Measurements from ENCODE around the gene ZNF804A.

ZNF804A gene

DNA sequence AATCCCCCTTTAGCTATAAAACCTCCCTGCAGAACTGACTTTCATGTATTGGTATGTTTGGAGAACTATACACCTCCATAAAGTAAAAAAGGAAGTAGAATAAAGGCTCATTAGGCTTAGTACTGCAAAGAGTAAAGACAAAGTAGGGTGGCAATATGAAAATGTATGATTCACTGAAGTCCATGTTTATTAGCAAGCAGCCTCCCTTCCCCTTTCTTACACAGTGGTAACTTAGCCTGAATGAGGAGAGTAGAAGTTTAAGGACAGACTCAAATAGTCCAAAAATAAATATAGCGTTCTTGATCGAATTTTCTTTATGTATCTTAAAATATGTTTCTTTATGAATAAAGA is 1.5 kb downstream of the ZNF804A start:
- no peak for DNase-seq (ENCODE audit: low spot score)
- no peak overlapping the region for H3K4me3 ChIP-seq
- H3K27ac ChIP-seq = no peak overlapping the region
- no peak for TF ChIP-seq CTCF (IDR thresholded peaks at IDR 0.05)

GRCh38 chr2:184602734-184603133 is 4.4 kb downstream of the ZNF804A start:
- no peak overlapping the region for H3K27ac ChIP-seq
- no peak for DNase-seq (ENCODE audit: low spot score)
- TF ChIP-seq CTCF (IDR thresholded peaks at IDR 0.05) = no peak
- no peak overlapping the region for H3K4me3 ChIP-seq

- no peak for DNase-seq (ENCODE audit: low spot score)
- Histone ChIP-seq H3K27ac (no peak overlapping the region), H3K4me3 (no peak overlapping the region)
- no peak for TF ChIP-seq CTCF (IDR thresholded peaks at IDR 0.05)
Measured at GRCh38 chr2:184610891-184611290, 12.6 kb downstream of the ZNF804A start.

DNA sequence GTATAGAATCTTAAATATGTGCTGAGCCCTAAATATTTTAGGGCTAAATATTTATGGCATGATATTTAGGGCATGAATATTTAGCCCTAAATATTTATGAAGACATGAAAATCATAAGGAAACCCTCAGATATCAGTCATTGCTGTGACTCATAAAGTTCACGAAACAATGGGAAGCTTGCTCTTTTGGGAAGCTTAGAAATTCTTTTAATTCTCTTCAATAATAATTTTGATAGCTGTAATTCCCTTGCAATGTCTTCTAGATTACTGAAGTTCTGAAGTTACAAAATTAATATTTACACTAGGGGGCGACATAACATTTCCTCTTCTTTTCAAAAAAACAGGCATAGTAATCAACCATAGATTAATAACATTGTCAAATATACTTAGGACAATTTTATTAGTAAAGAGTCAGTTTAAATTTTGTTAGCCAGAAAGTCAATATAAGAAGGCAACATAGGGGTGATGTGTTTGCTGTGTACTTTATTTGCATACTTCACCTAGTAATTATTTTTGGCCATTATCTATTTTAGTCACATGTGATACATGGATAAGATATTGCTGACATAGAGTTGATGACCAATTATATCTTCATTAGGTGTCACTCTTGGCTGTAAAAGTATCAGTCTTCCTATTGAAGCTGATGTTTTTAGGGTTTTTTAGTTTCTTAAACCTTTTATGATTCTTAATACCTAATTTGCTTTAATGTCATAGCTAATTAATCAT is 13.2 kb downstream of the ZNF804A start:
- no peak overlapping the region for H3K27ac ChIP-seq
- DNase-seq (ENCODE audit: low spot score) = no peak
- TF ChIP-seq CTCF (IDR thresholded peaks at IDR 0.05) = no peak
- H3K4me3 ChIP-seq = no peak overlapping the region

GRCh38 chr2:184620367-184620766 is 22.0 kb downstream of the ZNF804A start:
- no peak overlapping the region for H3K4me3 ChIP-seq
- no peak for TF ChIP-seq CTCF (IDR thresholded peaks at IDR 0.05)
- DNase-seq (ENCODE audit: low spot score) = no peak
- H3K27ac ChIP-seq = no peak overlapping the region

- DNase-seq (ENCODE audit: low spot score) = no peak
- H3K27ac ChIP-seq = no peak overlapping the region
- no peak overlapping the region for H3K4me3 ChIP-seq
- no peak for TF ChIP-seq CTCF (IDR thresholded peaks at IDR 0.05)
Measured at GRCh38 chr2:184624311-184624710, 26.0 kb downstream of the ZNF804A start.

DNA sequence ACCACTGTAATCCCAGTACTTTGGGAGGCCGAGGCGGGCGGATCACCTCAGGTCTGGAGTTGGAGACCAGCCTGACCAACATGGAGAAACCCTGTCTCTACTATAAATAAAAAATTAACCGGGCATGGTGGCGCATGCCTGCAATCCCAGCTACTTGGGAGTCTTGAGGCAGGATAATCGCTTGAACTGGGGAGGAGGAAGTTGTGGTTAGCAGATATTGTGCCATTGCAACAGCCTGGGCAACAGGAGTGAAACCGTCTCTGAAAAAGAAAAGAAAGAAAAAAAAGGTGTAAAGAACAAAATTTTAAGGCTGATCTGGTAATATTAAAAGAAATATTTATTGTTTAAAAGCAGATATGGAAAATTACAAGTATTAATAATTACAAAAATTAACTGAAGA is 29.7 kb downstream of the ZNF804A start:
- no peak for DNase-seq (ENCODE audit: low spot score)
- Histone ChIP-seq H3K4me3 (no peak overlapping the region), H3K27ac (no peak overlapping the region)
- no peak for TF ChIP-seq CTCF (IDR thresholded peaks at IDR 0.05)

All from coronary artery (tissue), 2 donors.